Lower leg skin (tissue), 3 donors: ENCODE results near the gene GSTA4.

Source experiments
- POLR2A ChIP-seq, 2 donors: fragments of 450-650 bp; IDR thresholded peaks; one replicate each; pipeline ENCODE4 v1.6.1; 2016 to 2017; ENCODE audit warnings: antibody characterized with exemption in 2 of 2, mild to moderate bottlenecking in 1 of 2, moderate library complexity in 1 of 2
- TF ChIP-seq, protein P1 (sequence below), 3 donors: fragments of 450-650 bp; IDR thresholded peaks; one replicate each; pipeline ENCODE4 v1.5.1; 2016; ENCODE audit warnings: antibody characterized with exemption in 3 of 3, mild to moderate bottlenecking in 3 of 3, moderate library complexity in 2 of 3

- TF ChIP-seq, protein P1, sequence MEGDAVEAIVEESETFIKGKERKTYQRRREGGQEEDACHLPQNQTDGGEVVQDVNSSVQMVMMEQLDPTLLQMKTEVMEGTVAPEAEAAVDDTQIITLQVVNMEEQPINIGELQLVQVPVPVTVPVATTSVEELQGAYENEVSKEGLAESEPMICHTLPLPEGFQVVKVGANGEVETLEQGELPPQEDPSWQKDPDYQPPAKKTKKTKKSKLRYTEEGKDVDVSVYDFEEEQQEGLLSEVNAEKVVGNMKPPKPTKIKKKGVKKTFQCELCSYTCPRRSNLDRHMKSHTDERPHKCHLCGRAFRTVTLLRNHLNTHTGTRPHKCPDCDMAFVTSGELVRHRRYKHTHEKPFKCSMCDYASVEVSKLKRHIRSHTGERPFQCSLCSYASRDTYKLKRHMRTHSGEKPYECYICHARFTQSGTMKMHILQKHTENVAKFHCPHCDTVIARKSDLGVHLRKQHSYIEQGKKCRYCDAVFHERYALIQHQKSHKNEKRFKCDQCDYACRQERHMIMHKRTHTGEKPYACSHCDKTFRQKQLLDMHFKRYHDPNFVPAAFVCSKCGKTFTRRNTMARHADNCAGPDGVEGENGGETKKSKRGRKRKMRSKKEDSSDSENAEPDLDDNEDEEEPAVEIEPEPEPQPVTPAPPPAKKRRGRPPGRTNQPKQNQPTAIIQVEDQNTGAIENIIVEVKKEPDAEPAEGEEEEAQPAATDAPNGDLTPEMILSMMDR (IDR thresholded peaks at IDR 0.05), result no peak
- TF ChIP-seq POLR2A (IDR thresholded peaks at IDR 0.05), result no peak
Measured at GRCh38 chr6:52999456-52999855, 4.4 kb upstream of the GSTA4 start.
